GM21360 (cell line): ENCODE results near the gene C1orf105.

ENCODE experiments used
- ATAC-seq: cut with Tn5 transposase; IDR thresholded peaks from one replicate; pipeline ENCODE4 v1.9.1; 2021; ENCODE audit warnings: mild to moderate bottlenecking, moderate library complexity; ENCODE audit not compliant: unreplicated experiment

Gene C1orf105

DNA sequence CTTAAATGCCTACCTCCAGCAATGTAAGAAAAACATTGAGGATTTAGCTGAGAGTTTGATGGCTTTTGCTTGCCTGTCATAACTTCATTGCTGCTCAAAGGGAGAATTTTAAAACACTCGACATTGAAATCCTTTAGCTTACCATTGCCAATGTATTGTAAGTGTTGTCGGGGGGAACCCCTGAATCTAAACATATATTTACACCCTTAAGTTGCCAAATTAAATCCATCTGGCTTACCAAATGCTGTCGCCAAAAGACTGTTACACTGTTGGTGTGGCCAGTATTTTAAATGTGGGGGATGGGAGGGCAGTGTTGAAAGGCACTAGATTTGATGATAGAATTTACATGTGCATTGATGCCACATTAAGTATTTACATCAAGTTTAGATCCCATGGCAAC is 24.9 kb upstream of the C1orf105 start:
- ATAC-seq, result no peak

DNA sequence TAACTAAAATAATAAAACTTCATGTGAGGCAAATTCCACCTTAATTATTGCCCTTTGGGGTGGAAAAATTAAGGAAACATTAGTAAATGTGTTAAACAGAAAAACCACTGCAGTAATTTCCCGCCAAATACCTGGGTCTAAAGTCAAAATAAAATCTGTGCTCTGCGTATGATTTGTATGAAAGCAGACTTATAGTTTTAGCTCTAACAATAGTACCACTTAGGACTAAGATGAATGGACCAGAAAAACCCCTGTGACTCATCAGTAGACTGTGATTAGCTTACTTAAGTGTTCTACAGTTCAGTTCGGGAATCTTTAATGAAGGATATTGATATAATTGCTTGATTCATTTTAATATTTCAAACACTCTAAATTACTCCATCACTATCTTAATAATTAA is 23.3 kb upstream of the C1orf105 start:
- no peak for ATAC-seq

DNA sequence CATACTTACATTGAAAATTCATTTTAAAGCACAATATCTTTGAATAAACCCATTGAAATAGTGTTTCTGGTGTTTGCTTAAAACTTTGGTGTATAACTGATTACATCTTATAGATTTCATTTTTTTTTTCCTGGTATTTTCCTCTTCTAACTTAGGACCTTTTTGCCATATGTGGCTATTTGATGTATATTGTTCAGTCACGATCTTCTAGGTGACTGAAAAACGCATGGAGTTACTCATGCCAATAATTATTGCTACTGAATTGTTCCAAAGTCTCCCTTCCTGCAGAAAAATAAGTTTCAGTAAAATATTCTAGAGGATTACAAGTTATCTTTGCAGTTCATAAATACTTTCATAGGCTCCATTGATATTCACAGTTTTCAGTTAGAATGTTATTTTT is 22.9 kb upstream of the C1orf105 start:
- no peak for ATAC-seq

DNA sequence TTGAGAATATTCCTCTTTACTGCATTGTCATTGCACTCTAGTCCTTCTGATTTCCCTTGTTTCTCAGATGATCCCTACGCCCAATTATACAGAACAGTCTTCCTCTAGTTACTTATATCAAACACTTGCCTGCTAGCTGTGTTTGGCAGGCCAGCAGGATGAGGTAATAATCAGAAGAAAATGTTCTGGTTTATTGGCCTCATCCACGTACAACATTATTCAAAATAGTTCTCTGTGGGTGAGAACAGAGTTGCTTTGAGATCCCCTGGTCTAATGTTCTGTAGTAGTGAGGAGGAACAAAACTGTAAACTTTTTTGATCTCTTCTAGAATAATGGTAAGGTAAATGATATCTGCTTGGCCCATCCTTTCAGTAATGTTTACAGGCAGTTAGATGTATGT is 22.3 kb upstream of the C1orf105 start:
- no peak for ATAC-seq

DNA sequence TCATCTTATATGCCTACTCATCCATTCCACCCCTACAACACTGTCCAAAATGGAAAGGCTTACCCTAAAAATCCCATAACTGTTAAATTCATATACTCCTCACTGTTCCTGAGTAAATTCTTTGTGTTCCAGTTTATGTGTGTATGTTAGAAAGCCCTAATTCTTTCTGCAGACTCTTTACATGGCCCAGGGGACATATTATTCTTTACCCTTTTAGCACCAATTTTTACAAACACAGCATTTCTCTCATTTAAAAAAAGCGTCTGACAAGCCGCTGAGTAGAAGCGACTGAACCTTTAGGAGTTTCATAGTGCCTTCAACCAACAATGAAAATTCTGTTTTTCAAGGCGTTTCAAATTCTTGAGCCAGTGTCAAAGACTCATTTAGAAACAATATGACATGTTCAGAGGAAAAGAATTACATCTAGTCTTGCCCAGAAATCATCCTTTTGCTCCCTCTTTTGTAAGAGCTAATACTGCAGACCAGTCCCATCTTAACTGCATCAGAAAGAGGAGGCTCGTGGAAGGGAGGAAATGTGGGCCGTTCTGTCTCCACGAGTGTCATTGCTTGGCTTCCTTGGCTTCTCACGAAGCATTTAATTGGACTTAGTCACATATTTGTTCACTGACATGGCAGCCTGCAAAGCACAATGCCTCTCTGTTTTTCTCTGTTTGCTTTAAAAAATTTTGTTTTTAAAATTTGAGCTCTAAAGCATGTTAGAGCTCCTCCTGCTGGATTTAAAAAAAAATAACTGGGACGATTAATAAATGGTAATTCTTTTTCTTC is 21.3 kb upstream of the C1orf105 start:
- ATAC-seq, result peak; percentile 36

DNA sequence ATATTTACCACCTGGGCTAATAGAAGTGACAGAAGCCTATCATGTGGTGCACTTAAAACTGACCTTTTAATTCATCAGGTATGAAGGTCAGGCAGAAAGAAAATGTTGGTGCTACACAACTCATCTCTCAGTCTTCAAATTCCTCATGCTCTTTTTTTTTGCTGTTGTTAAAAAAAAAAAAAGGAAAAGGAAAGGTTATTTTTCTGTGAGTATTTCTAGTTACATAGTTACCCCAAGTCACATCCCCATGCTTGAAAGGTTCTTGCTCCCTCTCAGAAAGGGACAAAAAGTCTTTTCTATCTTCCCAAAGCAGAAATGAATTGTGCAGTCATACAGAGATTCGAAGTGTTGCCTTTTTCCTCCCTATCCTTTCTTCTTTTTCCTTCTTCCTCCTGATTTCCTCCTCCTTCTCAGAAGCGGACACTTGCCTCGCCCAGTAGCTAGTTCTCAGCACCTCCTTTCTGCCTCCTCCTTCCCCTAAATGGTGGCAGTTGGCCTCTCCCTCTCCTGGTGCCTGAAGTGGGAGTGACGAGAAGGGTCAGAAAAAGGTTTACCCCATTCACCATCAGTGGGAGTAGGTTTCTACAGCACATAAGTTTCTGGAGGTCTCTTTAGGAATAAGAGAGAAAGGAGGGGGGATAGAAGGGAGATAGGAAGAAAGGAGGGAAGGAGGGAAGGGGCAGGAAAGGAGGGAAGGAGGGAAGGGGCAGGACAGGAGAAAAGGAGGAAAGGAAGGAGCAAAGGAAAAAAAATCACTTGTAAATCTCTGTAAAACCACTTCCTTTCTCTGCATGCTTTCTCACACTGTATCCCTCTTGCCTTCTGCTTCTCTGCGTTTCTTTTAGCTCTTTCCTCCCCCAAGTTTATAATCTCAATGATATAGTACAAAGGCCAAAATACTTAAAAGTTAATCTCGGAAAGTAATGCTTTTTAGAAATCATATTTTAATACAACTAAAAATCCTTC is 20.4 kb upstream of the C1orf105 start:
- no peak for ATAC-seq

DNA sequence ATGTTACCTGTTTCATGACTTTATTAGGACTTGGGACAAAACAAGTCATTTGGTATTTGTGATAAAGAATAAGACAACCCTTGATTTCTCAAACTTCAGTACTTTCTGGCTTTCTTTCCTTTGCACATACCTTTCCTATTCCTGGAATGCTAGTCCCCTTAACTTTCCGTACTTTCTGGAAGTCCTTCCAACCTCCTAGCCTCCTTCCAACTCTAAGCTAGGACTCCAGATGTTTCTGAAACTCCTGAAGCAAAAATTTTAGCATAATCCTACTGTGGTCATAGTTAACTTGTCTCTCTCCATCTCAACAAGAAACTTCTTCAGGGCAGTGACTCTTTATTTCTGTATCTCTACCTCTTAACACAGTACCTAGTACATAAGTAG is 19.8 kb upstream of the C1orf105 start:
- no peak for ATAC-seq

DNA sequence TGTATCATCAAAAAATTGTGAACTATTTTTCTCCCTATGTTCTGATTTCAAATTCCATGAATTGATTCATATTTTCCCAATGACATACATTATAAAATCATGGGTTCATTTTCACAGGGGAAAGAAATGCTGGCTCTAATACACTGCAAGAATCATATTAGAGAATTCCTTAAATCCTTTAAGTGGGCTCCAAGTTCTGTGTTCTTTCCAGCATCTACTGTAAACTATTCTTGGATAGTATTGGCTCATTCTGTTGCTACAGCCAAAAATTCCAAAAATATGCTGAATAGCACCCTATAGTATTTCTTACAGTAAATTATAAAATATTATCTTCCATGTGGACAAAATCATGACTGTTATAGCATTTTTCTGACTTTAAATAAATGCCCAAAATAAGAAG is 19.0 kb upstream of the C1orf105 start:
- no peak for ATAC-seq

DNA sequence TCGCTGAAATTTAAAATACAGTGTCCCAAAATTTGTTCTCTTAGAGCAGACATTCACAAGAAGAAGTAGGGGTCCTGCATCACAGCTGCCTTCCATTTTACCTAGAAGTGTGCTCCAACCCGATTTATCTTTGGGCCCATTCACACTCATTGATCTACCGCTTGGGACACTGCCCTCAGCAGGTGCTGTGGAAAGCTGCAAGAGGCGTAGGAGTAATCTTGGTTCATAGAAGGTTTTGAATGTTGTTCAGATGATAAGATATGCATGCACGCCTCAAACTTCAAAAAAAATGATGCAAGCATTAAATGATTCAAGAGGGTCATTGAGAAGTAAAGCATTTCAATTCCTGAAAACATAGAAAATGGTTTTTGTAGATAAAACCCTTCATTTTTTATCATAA is 18.6 kb upstream of the C1orf105 start:
- no peak for ATAC-seq

DNA sequence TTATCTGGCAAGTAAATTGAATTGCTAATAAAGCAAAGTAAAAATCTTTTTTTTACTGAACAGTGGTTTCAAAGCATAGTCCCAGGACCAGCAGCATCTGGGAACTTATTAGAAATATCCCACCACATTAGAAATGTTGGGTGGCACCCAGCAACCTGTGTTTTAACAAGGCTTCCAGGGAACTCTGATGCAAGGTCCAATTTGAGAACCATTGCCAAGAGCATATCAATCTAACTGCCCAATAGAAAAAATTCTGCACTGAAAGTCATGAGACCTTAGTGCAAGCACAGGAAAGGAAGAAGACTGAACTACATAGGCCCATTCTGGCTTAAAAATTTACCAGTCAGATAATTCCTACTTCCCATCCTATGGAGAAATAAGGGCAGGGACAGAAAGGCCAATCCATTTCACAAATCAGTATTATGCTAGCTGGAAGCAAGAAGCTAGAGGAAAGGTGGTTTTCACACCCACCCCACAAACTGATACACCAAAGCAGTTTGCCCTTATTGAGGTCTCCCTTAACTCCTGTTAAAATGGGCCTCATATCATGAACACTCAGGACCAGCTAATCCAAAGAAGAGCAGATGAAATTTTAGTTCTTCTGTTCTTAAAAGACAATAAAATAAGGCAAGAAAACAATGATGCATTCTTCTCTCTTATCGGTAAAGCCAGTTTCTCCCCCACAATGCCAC is 17.5 kb upstream of the C1orf105 start:
- ATAC-seq, result no peak

DNA sequence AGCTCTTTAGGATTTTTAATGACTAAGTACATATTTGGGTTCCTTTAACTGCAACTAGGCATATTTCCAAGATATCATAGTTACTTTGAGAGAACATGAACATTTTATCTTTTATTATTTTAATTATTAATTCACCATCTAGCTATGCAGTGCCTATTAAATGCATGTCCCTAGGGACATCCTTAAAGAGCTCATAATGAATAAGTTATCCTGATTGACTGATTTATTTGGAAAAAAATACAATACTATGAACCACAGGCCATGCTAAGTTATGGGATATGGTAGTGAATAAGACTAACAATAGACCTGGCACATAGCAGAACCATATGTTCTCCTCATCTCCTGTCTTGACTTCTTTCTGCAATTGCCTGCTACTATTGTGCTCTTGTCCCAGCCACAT is 16.4 kb upstream of the C1orf105 start:
- ATAC-seq, result no peak

DNA sequence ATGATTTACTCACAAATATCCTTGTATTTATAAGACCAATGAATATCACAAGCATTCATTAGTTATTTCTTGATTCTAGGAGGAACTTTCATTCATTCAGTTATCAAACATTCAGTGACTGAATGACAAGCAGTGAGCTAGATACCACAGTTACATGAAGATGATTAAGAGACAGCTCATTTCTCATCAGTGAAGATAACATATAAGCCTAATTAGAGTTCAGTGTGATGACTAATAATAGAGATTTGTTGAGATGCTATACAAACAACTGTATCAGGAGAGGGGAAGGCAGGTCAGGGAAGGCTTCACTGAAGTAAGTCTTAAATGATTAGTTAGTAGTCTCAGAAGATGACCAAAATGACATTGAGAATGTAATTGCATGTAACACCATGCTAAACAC is 14.6 kb upstream of the C1orf105 start:
- ATAC-seq, result no peak

DNA sequence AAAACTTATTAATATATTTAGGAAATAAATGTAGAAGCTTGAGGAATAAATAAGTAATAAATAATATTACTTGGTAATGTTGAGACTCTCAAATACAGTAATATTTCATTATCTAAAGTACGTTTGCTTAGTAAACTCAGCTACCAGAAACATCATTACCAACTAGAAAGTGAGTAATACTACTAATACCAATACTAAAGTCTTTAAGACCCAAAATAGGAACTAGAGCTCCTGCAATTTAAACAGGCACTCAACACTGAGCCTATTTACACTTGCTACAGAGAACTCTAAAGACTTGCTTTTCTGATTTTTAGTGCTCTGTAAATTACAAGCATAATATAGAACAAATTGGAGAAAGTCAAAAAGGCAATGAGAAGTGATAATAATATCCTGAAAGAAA is 13.5 kb upstream of the C1orf105 start:
- ATAC-seq, result no peak

DNA sequence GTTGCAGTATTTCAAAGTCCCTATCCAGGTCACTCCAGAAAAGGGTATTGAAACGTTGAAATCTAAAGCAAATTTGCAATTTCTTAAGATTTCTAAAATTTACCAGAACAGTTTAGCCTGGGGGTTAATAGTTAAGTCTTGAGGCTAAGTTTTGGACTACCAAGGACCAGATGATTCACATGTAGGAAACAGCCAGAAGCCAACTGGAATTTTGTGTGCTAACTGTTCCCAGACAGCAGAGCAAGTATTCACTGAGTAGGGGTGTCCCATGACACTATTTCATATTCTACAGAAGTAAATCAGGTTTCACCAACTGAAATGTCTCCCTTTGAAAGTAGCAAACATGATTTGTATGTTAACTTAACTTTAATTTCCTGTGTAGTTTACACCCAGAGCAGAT is 11.5 kb upstream of the C1orf105 start:
- no peak for ATAC-seq

DNA sequence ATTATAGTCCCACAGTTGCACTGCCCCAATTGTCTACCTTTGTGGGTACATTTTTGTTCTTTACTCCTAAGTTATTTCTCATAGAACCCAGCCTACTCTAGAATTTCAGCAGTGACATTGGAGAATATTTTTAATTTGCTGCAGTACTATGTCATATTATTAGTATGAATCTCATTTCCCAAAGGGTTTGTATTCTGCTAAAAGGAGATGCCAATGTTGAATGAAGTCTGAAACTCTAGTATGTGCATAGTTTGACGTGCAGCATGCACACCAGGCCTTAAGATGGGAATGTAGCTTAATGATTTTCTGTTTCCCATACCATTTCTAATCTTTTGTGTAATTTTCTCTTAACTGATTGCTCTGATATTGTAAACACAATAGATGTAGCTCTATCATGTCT is 10.5 kb upstream of the C1orf105 start:
- ATAC-seq, result no peak

DNA sequence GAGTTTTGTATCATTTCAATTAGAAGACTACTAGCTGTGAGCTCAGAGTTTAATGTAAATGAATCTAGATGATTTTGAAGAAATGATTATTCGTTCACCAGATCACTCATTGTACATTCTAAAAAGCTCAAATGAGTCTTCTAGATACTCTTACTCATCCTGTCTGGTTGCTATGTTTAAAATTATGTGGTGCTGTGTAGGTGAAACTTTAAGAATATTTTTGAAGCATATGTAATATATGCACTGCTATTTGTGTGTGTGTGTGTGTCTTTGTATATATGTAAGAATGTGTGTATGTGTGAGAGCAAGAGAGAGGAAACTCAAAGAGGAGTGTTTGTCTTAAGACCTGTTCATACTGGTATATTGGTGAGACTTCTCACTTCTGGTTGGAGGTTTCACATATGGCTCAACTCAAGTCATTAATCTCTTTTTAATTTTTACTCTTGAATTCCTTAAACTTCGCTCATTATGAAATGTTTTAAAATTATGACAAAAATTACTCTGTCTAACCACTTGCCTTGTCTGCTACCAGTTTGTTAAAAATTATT is 8.6 kb upstream of the C1orf105 start:
- no peak for ATAC-seq

DNA sequence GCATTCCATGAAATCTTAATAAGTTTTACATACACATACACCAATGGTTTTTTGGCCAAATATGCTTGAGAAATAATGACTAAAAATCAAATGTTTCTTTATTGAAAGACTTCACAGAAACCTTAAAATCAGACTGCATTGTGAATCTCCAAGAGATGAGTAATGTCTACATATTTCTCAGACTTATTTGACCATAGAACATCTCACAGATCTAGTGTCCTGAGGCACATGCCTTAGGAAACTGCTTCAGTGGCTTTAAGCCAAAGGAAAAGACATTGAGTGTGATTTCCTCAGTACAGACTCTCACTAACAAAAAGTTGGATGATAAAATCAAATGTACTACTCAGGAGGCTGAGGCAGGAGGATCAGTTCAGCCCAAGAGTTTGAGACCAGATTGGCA is 6.2 kb upstream of the C1orf105 start:
- ATAC-seq, result no peak

DNA sequence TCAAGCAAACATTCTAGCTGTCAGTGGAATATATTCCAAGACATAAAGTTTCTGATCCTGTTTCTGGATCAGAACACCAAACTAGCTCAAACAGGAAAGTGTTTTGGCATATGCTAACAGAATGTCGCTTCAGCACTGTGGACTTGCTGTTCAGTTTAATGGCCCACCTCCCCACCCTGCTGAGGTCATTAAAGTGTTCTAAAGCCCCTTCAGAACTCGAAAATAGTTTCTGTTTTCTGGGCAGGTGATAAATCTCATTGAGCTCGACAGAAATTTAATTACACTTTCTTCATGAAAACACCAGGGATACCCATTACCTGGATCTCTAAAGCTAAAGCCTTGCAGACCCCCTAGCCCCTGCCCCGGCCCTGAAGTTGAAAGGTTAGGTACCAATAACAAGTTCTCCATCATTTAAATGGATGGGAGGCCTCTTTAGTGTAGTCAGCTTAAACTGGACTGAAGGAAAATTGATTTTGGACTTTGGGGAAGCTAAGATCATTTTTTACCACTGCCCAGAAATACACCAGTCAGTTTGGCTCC is 3.9 kb upstream of the C1orf105 start:
- ATAC-seq, result no peak

DNA sequence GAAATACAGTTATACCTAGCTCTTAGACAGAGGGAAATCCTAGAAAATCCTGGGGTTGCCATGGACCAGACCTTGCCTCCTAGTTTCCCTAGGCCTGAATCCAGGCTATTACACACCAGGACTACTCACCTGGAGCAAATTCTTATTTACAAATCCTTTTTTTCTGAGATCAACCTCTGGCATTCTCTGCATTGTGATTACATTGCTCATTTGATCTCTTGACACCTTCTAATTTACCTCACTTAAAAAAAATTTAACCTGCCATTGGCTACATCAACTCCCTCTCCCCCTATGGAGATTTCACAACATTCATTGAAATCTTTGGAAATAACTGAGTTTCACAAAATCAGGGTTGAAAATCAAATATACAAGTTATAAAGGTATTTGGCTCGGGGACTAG is 2.9 kb upstream of the C1orf105 start:
- no peak for ATAC-seq

DNA sequence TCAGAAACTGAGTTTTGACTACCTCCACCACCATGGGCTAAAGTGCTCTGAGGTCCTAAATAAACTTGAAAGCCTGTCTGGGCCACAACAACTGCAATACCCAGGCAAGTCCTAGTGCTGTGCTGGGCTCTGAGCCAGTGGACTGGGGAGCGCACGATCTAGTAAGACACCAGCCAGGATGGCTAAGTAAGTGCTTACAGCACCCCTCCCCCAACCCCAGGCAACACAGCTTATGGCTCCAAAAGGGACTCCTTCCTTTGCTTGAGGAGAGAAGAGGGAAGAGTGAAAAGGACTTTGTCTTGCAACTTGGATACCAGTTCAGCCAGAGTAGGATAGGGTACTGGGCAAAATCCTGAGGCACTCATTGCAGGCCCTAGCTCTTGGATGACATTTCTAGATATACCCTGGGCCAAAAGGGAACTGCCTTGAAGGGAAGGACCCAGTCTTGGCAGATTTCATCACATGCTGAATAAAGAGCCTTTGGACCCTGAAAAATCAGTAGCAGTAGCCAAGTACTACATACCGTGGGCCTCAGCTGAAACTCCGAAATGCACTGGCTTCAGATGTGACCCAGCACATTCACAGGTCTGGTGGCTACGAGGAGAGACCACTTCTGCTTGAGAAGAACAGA is 1.6 kb downstream of the C1orf105 start:
- no peak for ATAC-seq

DNA sequence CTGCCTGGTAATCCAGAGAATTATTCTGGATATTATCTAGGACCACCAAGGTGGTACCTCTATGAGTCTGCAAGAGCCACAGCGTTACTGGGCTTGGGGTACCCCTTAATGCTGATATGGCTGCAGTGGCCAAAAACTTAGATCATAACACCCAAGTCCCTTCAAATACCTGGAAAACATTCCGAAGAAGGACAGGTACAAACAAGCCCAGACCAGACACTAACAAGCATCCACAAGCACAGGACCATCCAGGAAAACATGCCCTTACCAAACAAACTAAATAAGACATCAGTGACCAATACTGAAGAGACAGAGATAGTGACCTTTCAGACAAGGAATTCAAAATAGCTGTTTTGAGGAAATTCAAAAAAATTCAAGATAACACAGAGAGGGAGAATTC is 2.9 kb downstream of the C1orf105 start:
- ATAC-seq, result no peak
